Esophagus squamous epithelium (tissue), 4 donors: ENCODE data around the gene GLG1.
"Not testable (repeated sequence)": the region's sequence is repeated elsewhere in the genome, so short reads cannot be mapped to it uniquely, and the experiment has no call there.

Experiments
- CTCF ChIP-seq, 6 experiments: fragments of 450-650 bp in 4 of 6; fragments of 200-600 bp in 2 of 6; sonication (generic) in 2 of 6; IDR thresholded peaks; one replicate each; pipeline ENCODE4 v1.5.1; 2016 to 2019; ENCODE audit warnings: antibody characterized with exemption in 6 of 6, mild to moderate bottlenecking in 4 of 6, moderate library complexity in 4 of 6
- POLR2A ChIP-seq, 4 donors: fragments of 450-650 bp; IDR thresholded peaks; one replicate each; pipeline ENCODE4 v1.6.1; 2017; ENCODE audit warnings: antibody characterized with exemption in 4 of 4, mild to moderate bottlenecking in 4 of 4, moderate library complexity in 3 of 4

DNA sequence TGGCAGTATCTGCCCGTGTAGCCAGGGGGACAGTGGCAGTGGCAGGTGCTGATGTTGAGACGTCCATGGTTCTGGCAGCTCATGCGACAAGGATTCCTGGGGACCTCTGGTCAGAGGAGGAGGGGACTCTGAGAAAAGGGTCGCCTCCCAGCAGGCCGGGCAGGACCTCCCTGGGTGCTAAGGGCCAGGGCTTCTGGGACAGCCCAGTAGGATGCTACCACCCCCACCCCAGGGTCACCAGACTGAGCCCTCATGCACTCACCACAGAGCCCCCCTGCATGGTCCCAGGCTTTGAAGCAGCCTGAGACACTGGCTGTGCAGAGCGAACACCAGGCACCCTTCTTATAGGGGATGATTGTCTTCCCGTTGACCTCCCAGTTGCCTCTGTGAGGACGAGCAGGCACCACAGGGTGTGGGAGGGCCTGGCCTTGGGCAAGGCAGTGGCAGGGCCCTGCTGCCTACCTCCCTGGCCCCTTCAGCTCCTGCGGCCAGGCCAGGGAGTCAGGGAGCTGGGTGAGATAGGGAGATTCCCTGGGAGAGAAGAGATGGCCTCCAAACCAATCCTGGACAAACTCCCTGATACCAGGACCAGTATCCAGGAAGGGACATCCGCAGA is 194.0 kb downstream of the GLG1 start:
- TF ChIP-seq CTCF, POLR2A (IDR thresholded peaks at IDR 0.05): not testable (repeated sequence)
